Measurements from ENCODE around the gene ABHD13.
A peak's percentile ranks its signal among the peaks of the same experiment; 100 is the strongest.
"Not testable (repeated sequence)": the region's sequence is repeated elsewhere in the genome, so short reads cannot be mapped to it uniquely, and the experiment has no call there.

The ABHD13 gene

GRCh38 chr13:108263621-108264355 is 45.6 kb downstream of the ABHD13 start:
- Mint-ChIP-seq H3K27ac (no peak overlapping the region), H3K4me1 (ENCODE audit: low read depth) (peaks cover 13% of the 10 kb centered on the region), H3K36me3 (ENCODE audit: low read depth) (no peaks in the 10 kb centered on the region), H3K27me3 (ENCODE audit: low read depth) (no peaks in the 10 kb centered on the region), H3K4me3 (no peak overlapping the region), H3K9me3 (no peaks in the 10 kb centered on the region)
- no peak for DNase-seq (ENCODE audit: low spot score)

- H3K36me3 Mint-ChIP-seq (ENCODE audit: low read depth), result no peaks in the 10 kb centered on the region
- no peaks in the 10 kb centered on the region for H3K27me3 Mint-ChIP-seq (ENCODE audit: low read depth)
- no peak overlapping the region for H3K27ac Mint-ChIP-seq
- peak overlapping the region; percentile 37 for H3K4me3 Mint-ChIP-seq
- no peak for DNase-seq (ENCODE audit: low spot score)
- H3K4me1 Mint-ChIP-seq (ENCODE audit: low read depth), result peaks cover 30% of the 10 kb centered on the region
- H3K9me3 Mint-ChIP-seq, result no peaks in the 10 kb centered on the region
Measured at GRCh38 chr13:108266321-108266990, 48.3 kb downstream of the ABHD13 start.

GRCh38 chr13:108267347-108267746 is 49.2 kb downstream of the ABHD13 start:
- Mint-ChIP-seq H3K36me3 (ENCODE audit: low read depth) (no peaks in the 10 kb centered on the region), H3K4me1 (ENCODE audit: low read depth) (peaks cover 32% of the 10 kb centered on the region), H3K27me3 (ENCODE audit: low read depth) (no peaks in the 10 kb centered on the region), H3K4me3 (peak overlapping the region; percentile 13), H3K9me3 (no peaks in the 10 kb centered on the region), H3K27ac (no peak overlapping the region)
- no peak for DNase-seq (ENCODE audit: low spot score)

GRCh38 chr13:108267855-108268254 is 49.7 kb downstream of the ABHD13 start:
- peaks cover 32% of the 10 kb centered on the region for H3K4me1 Mint-ChIP-seq (ENCODE audit: low read depth)
- not testable (repeated sequence) for H3K9me3 Mint-ChIP-seq; H3K4me3 Mint-ChIP-seq; H3K36me3 Mint-ChIP-seq (ENCODE audit: low read depth); DNase-seq (ENCODE audit: low spot score); H3K27me3 Mint-ChIP-seq (ENCODE audit: low read depth); H3K27ac Mint-ChIP-seq

GRCh38 chr13:108268466-108269112 is 50.4 kb downstream of the ABHD13 start:
- DNase-seq (ENCODE audit: low spot score), result peak; percentile 4
- H3K4me3 Mint-ChIP-seq, result no peak overlapping the region
- no peaks in the 10 kb centered on the region for H3K27me3 Mint-ChIP-seq (ENCODE audit: low read depth)
- H3K36me3 Mint-ChIP-seq (ENCODE audit: low read depth), result no peaks in the 10 kb centered on the region
- peaks cover 32% of the 10 kb centered on the region for H3K4me1 Mint-ChIP-seq (ENCODE audit: low read depth)
- no peaks in the 10 kb centered on the region for H3K9me3 Mint-ChIP-seq
- H3K27ac Mint-ChIP-seq, result no peak overlapping the region

GRCh38 chr13:108269601-108270328 is 51.6 kb downstream of the ABHD13 start, which contains the start of gene TNFSF13B:
TSS of gene TNFSF13B (plus strand) at chr13:108269718. CDS start at chr13:108269896, 178 bp downstream.
- peak within 1 kb of the TSS; percentile 87 for H3K27ac Mint-ChIP-seq
- H3K9me3 Mint-ChIP-seq, result no peaks in the 10 kb centered on the region
- peaks cover 32% of the 10 kb centered on the region for H3K4me1 Mint-ChIP-seq (ENCODE audit: low read depth)

GRCh38 chr13:108270442-108270841 is 52.2 kb downstream of the ABHD13 start:
- Mint-ChIP-seq H3K9me3 (no peaks in the 10 kb centered on the region), H3K36me3 (ENCODE audit: low read depth) (no peaks in the 10 kb centered on the region), H3K4me3 (peak overlapping the region; percentile 82), H3K27me3 (ENCODE audit: low read depth) (no peaks in the 10 kb centered on the region), H3K27ac (peak overlapping the region; percentile 87), H3K4me1 (ENCODE audit: low read depth) (peaks cover 32% of the 10 kb centered on the region)
- DNase-seq (ENCODE audit: low spot score), result no peak

More at GRCh38 chr13:108269601-108270328, 51.6 kb downstream of the ABHD13 start, which contains the start of gene TNFSF13B:
- H3K27me3 Mint-ChIP-seq (ENCODE audit: low read depth), result no peaks in the 10 kb centered on the region
- DNase-seq (ENCODE audit: low spot score), result peak; percentile 66
- H3K4me3 Mint-ChIP-seq, result peak within 1 kb of the TSS; percentile 82
- no peaks in the 10 kb centered on the region for H3K36me3 Mint-ChIP-seq (ENCODE audit: low read depth)

- H3K4me1 Mint-ChIP-seq (ENCODE audit: low read depth), result peaks cover 22% of the 10 kb centered on the region
- no peaks in the 10 kb centered on the region for H3K36me3 Mint-ChIP-seq (ENCODE audit: low read depth)
- peak overlapping the region; percentile 26 for H3K4me3 Mint-ChIP-seq
- H3K27me3 Mint-ChIP-seq (ENCODE audit: low read depth), result no peaks in the 10 kb centered on the region
- no peak overlapping the region for H3K27ac Mint-ChIP-seq
- H3K9me3 Mint-ChIP-seq, result no peaks in the 10 kb centered on the region
- no peak for DNase-seq (ENCODE audit: low spot score)
Measured at GRCh38 chr13:108272333-108272732, 54.1 kb downstream of the ABHD13 start.

- Mint-ChIP-seq H3K4me1 (ENCODE audit: low read depth) (peaks cover 21% of the 10 kb centered on the region), H3K27me3 (ENCODE audit: low read depth) (no peaks in the 10 kb centered on the region), H3K9me3 (no peaks in the 10 kb centered on the region), H3K4me3 (no peak overlapping the region), H3K27ac (no peak overlapping the region), H3K36me3 (ENCODE audit: low read depth) (no peaks in the 10 kb centered on the region)
- DNase-seq (ENCODE audit: low spot score), result no peak
Measured at GRCh38 chr13:108273429-108274118, 55.4 kb downstream of the ABHD13 start.

GRCh38 chr13:108274718-108275117 is 56.5 kb downstream of the ABHD13 start:
- H3K27ac Mint-ChIP-seq, result no peak overlapping the region
- no peaks in the 10 kb centered on the region for H3K9me3 Mint-ChIP-seq
- H3K36me3 Mint-ChIP-seq (ENCODE audit: low read depth), result no peaks in the 10 kb centered on the region
- H3K4me1 Mint-ChIP-seq (ENCODE audit: low read depth), result peaks cover 12% of the 10 kb centered on the region
- H3K27me3 Mint-ChIP-seq (ENCODE audit: low read depth), result no peaks in the 10 kb centered on the region
- no peak for DNase-seq (ENCODE audit: low spot score)
- no peak overlapping the region for H3K4me3 Mint-ChIP-seq

- no peaks in the 10 kb centered on the region for H3K36me3 Mint-ChIP-seq (ENCODE audit: low read depth)
- H3K4me3 Mint-ChIP-seq, result no peak overlapping the region
- H3K27ac Mint-ChIP-seq, result no peak overlapping the region
- H3K27me3 Mint-ChIP-seq (ENCODE audit: low read depth), result no peaks in the 10 kb centered on the region
- DNase-seq (ENCODE audit: low spot score), result no peak
- peaks cover 1% of the 10 kb centered on the region for H3K4me1 Mint-ChIP-seq (ENCODE audit: low read depth)
- H3K9me3 Mint-ChIP-seq, result no peaks in the 10 kb centered on the region
Measured at GRCh38 chr13:108276060-108276459, 57.9 kb downstream of the ABHD13 start.

GRCh38 chr13:108278466-108278865 is 60.3 kb downstream of the ABHD13 start:
- Mint-ChIP-seq H3K36me3 (ENCODE audit: low read depth) (no peaks in the 10 kb centered on the region), H3K4me3 (no peak overlapping the region)
- no peak for DNase-seq (ENCODE audit: low spot score)

GRCh38 chr13:108281901-108282300 is 63.7 kb downstream of the ABHD13 start:
- Mint-ChIP-seq H3K4me3 (no peak overlapping the region), H3K9me3 (no peaks in the 10 kb centered on the region), H3K4me1 (ENCODE audit: low read depth) (no peaks in the 10 kb centered on the region), H3K27me3 (ENCODE audit: low read depth) (no peaks in the 10 kb centered on the region), H3K36me3 (ENCODE audit: low read depth) (no peaks in the 10 kb centered on the region), H3K27ac (no peak overlapping the region)
- DNase-seq (ENCODE audit: low spot score), result no peak

More at GRCh38 chr13:108278466-108278865, 60.3 kb downstream of the ABHD13 start:
- Mint-ChIP-seq H3K27me3 (ENCODE audit: low read depth) (no peaks in the 10 kb centered on the region), H3K9me3 (no peaks in the 10 kb centered on the region), H3K27ac (no peak overlapping the region), H3K4me1 (ENCODE audit: low read depth) (no peaks in the 10 kb centered on the region)
